Endothelial cell (in vitro differentiated cells): ENCODE data around the gene DDOST. TPM values are rescaled to one million over a fixed set of nuclear protein-coding genes. Genes with fewer than 3 reads are reported as not detected.

Experiments
- DNase-seq: peaks from one replicate; pipeline ENCODE4 v3.0.0; 2021; ENCODE audit warnings: low spot score
- H3K27ac Mint-ChIP-seq: one replicate; pipeline ENCODE4 v1.8.0; 2021; ENCODE audit warnings: mixed read lengths, inconsistent platforms; ENCODE audit not compliant: unreplicated experiment
- H3K27me3 Mint-ChIP-seq: one replicate; pipeline ENCODE4 v1.8.0; 2021; ENCODE audit warnings: mild to moderate bottlenecking, moderate library complexity, mixed read lengths, inconsistent platforms; ENCODE audit not compliant: unreplicated experiment
- H3K36me3 Mint-ChIP-seq: one replicate; pipeline ENCODE4 v1.8.0; 2021; ENCODE audit warnings: mild to moderate bottlenecking, low read depth, mixed read lengths, inconsistent platforms; ENCODE audit not compliant: unreplicated experiment
- H3K4me1 Mint-ChIP-seq: one replicate; pipeline ENCODE4 v1.8.0; 2021; ENCODE audit warnings: mild to moderate bottlenecking, mixed read lengths, inconsistent platforms; ENCODE audit not compliant: unreplicated experiment
- H3K4me3 Mint-ChIP-seq: one replicate; pipeline ENCODE4 v1.8.0; 2021; ENCODE audit warnings: mild to moderate bottlenecking, mixed read lengths, inconsistent platforms; ENCODE audit not compliant: unreplicated experiment
- H3K9me3 Mint-ChIP-seq: one replicate; pipeline ENCODE4 v1.8.0; 2021; ENCODE audit warnings: mixed read lengths, inconsistent platforms; ENCODE audit not compliant: unreplicated experiment
- CTCF ChIP-seq: fragments of 200-600 bp; sonication (generic); IDR thresholded peaks from one replicate; pipeline ENCODE4 v1.5.0; 2021; ENCODE audit warnings: antibody characterized with exemption; ENCODE audit not compliant: unreplicated experiment
- total RNA-seq: library from RNA; stranded (reverse); fragmentation: NEBNext Ultra II Directional; extraction: Animal tissue kit (Norgen Biotek cat#: 25700); gene quantifications from one replicate; pipeline ENCODE4 v1.2.1, GENCODE V29; 2021; ENCODE audit not compliant: unreplicated experiment

The DDOST gene
- total RNA-seq, 1 donor from 2014 or later = 235 TPM

DNA sequence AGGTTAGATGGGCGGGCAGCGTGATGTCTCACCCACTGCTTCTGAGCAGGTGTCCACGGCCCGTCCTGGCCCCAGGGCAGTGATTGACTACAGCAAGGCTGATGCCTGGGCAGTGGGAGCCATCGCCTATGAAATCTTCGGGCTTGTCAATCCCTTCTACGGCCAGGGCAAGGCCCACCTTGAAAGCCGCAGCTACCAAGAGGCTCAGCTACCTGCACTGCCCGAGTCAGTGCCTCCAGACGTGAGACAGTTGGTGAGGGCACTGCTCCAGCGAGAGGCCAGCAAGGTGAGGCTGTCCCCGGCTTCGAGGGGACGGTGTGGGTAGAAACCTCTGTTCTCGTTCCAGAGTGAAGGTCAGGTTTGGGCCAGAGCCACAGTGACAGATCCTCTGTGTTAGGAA, 12.2 kb downstream of the DDOST start:
- H3K9me3 Mint-ChIP-seq = no peaks in the 10 kb centered on the region
- no peak for TF ChIP-seq CTCF
- peaks cover 44% of the 10 kb centered on the region for H3K36me3 Mint-ChIP-seq
- H3K27me3 Mint-ChIP-seq = peaks cover 4% of the 10 kb centered on the region
- no peak for DNase-seq
- H3K4me3 Mint-ChIP-seq = no peak overlapping the region
- no peaks in the 10 kb centered on the region for H3K4me1 Mint-ChIP-seq
- no peak overlapping the region for H3K27ac Mint-ChIP-seq

DNA sequence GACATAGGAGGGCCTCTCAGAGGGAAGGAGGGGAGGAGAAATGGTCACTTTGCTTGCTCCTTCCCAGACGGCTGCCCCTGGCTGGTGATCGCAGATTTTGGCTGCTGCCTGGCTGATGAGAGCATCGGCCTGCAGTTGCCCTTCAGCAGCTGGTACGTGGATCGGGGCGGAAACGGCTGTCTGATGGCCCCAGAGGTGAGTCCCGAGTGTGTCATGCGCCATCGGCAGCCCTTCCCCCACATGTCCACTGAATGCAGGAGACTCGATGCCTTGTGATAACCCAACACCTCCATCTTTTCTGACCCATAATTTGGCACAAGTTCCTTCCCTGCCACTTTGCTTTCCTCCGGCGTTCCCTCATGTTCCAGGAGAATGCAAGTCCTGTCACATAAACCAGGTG, 12.7 kb downstream of the DDOST start:
- no peak overlapping the region for H3K4me3 Mint-ChIP-seq
- no peaks in the 10 kb centered on the region for H3K9me3 Mint-ChIP-seq
- no peaks in the 10 kb centered on the region for H3K4me1 Mint-ChIP-seq
- no peak for TF ChIP-seq CTCF
- peaks cover 39% of the 10 kb centered on the region for H3K36me3 Mint-ChIP-seq
- no peak for DNase-seq
- H3K27me3 Mint-ChIP-seq = peaks cover 4% of the 10 kb centered on the region
- H3K27ac Mint-ChIP-seq = no peak overlapping the region

DNA sequence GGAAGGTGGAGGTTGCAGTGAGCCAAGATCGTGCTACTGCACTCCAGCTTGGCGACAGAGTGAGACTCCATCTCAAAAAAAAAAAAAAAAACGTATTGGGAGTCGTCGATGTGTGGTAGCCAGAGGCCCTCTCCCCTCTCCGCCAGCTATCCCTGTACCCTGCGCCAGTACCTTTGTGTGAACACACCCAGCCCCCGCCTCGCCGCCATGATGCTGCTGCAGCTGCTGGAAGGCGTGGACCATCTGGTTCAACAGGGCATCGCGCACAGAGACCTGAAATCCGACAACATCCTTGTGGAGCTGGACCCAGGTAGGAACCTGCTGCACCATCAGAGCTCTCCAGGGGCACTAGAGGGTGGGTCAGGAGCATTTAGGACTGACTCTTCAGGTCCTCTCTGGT, 15.8 kb downstream of the DDOST start:
- no peaks in the 10 kb centered on the region for H3K9me3 Mint-ChIP-seq

GRCh38 chr1:20644416-20644815, 16.8 kb downstream of the DDOST start:
- H3K36me3 Mint-ChIP-seq = peaks cover 25% of the 10 kb centered on the region
- TF ChIP-seq CTCF = no peak
- H3K4me1 Mint-ChIP-seq = no peaks in the 10 kb centered on the region
- peaks cover 2% of the 10 kb centered on the region for H3K27me3 Mint-ChIP-seq
- H3K4me3 Mint-ChIP-seq = no peak overlapping the region
- no peak for DNase-seq
- no peaks in the 10 kb centered on the region for H3K9me3 Mint-ChIP-seq
- H3K27ac Mint-ChIP-seq = no peak overlapping the region

More for the DNA sequence above, 15.8 kb downstream of the DDOST start:
- Mint-ChIP-seq H3K27me3 (peaks cover 5% of the 10 kb centered on the region), H3K4me1 (no peaks in the 10 kb centered on the region), H3K36me3 (peaks cover 30% of the 10 kb centered on the region), H3K27ac (no peak overlapping the region), H3K4me3 (no peak overlapping the region)
- no peak for DNase-seq
- TF ChIP-seq CTCF = no peak

DNA sequence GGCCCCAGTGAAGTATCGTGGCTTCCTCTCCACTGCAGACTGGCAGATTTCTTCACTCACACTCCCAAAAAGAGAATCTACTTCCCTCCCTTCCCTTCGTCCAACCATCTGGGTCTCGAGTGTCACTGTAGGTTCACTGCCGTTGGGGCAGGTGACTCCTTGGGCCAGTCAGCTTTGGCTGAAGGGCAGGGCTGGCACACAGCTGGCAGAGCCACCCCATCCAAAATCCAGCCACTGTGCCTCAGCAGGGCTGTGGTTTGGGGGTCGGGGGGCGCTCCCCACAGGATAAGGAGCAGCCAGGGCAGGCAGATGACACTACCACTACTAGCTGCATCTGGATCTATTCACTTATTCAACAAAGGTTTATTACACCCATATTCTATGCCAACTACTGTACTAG, 18.1 kb downstream of the DDOST start:
- H3K4me1 Mint-ChIP-seq = no peaks in the 10 kb centered on the region
- no peak overlapping the region for H3K4me3 Mint-ChIP-seq
- no peak for TF ChIP-seq CTCF
- H3K9me3 Mint-ChIP-seq = no peaks in the 10 kb centered on the region
- DNase-seq = no peak
- peaks cover 20% of the 10 kb centered on the region for H3K36me3 Mint-ChIP-seq
- H3K27me3 Mint-ChIP-seq = peaks cover 2% of the 10 kb centered on the region
- H3K27ac Mint-ChIP-seq = no peak overlapping the region
